ENCODE data around the gene TRAP1. TPM values are rescaled to one million over a fixed set of nuclear protein-coding genes. Genes with fewer than 3 reads are reported as not detected.

TRAP1 gene
- total RNA-seq, 1 experiment from 2014 or later: 137 TPM

GRCh38 chr16:3729161-3730112, 12.1 kb upstream of the TRAP1 start:
- no peak overlapping the region for H3K27ac ChIP-seq (ENCODE audit: low read length)
- no TSS peak for BruUV-seq (replicated peaks)
- no peak for DNase-seq (ENCODE audit: low read depth, low spot score)
- H3K36me3 ChIP-seq (ENCODE audit: control insufficient read depth, insufficient read depth, low read length): peaks cover 2% of the 10 kb centered on the region
- ChIA-PET POLR2A (no interaction called here), CTCF (no interaction called here)
- no peak for ATAC-seq
- no peak overlapping the region for H3K4me3 ChIP-seq (ENCODE audit: low read depth in 2 of 2, low read length in 2 of 2)
- H3K9me3 ChIP-seq (ENCODE audit: control insufficient read depth, insufficient read depth, low read depth, low read length): no peaks in the 10 kb centered on the region
- no peaks in the 10 kb centered on the region for H3K4me1 ChIP-seq (ENCODE audit: control insufficient read depth, insufficient read depth, low read length)
- H3K27me3 ChIP-seq (ENCODE audit: control insufficient read depth, insufficient read depth, low read length): no peaks in the 10 kb centered on the region
- intact Hi-C loops (cut with micrococcal nuclease; ENCODE audit: unreplicated experiment): no loop called here
- TF ChIP-seq TCF7L2 (IDR thresholded peaks at IDR 0.05; ENCODE audit: low read depth, low read length): no peak
- no peak for TF ChIP-seq CTCF (IDR thresholded peaks at IDR 0.05)
- TF ChIP-seq POLR2AphosphoS5 (IDR thresholded peaks at IDR 0.05; ENCODE audit: low read depth, low read length): no peak
- TF ChIP-seq, protein P1, sequence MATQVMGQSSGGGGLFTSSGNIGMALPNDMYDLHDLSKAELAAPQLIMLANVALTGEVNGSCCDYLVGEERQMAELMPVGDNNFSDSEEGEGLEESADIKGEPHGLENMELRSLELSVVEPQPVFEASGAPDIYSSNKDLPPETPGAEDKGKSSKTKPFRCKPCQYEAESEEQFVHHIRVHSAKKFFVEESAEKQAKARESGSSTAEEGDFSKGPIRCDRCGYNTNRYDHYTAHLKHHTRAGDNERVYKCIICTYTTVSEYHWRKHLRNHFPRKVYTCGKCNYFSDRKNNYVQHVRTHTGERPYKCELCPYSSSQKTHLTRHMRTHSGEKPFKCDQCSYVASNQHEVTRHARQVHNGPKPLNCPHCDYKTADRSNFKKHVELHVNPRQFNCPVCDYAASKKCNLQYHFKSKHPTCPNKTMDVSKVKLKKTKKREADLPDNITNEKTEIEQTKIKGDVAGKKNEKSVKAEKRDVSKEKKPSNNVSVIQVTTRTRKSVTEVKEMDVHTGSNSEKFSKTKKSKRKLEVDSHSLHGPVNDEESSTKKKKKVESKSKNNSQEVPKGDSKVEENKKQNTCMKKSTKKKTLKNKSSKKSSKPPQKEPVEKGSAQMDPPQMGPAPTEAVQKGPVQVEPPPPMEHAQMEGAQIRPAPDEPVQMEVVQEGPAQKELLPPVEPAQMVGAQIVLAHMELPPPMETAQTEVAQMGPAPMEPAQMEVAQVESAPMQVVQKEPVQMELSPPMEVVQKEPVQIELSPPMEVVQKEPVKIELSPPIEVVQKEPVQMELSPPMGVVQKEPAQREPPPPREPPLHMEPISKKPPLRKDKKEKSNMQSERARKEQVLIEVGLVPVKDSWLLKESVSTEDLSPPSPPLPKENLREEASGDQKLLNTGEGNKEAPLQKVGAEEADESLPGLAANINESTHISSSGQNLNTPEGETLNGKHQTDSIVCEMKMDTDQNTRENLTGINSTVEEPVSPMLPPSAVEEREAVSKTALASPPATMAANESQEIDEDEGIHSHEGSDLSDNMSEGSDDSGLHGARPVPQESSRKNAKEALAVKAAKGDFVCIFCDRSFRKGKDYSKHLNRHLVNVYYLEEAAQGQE (IDR thresholded peaks at IDR 0.05; ENCODE audit: insufficient read depth in 1 of 2, low read depth in 2 of 2, low read length in 1 of 2): no peak
- TF ChIP-seq SIN3A (IDR thresholded peaks at IDR 0.05; ENCODE audit: borderline replicate concordance, insufficient read depth, low read depth, low read length): no peak
- in situ Hi-C loops (cut with HindIII; ENCODE audit: low pct_unique_long_range_greater_than_20kb, low sequenced_read_pairs): no loop called here

DNA sequence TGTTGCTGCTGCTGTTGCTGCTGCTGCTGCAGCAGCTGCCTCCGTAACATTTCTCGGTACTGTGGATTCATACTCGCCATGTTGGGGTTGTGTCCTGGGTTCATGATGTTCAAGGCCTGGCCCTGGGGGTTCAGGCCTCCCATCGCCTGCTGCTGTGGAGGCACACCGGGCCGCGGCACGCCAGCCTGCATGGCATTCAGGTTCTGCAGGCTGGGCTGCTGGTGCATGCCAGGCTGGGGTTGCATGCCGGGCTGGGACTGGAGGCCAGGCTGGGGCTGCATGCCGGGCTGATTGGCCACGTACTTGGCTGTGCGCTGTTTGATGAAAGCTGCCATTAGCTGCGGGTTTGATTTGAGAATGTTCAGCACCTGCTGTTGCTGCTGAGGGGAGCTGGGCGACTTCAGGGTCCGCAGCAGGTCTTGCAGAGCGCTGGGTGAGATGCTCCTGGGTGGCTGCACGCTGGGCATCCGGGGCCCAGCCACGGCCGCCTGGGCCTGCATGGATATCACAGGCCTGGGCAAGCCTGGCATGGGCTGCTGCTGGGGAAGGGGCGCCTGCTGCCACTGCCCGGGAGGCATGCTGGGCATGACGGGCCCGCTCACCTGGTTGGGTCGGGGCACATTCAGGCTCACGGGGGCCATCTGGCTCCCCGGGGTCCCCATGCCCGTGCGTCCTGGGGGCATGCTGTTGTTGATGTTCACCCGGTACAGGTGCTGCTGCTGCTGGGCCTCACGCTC, 11.3 kb upstream of the TRAP1 start:
- intact Hi-C loops (cut with micrococcal nuclease; ENCODE audit: unreplicated experiment) (no loop called here), in situ Hi-C loops (cut with HindIII; ENCODE audit: low pct_unique_long_range_greater_than_20kb, low sequenced_read_pairs) (no loop called here)
- no peaks in the 10 kb centered on the region for H3K9me3 ChIP-seq (ENCODE audit: control insufficient read depth, insufficient read depth, low read depth, low read length)
- no peaks in the 10 kb centered on the region for H3K27me3 ChIP-seq (ENCODE audit: control insufficient read depth, insufficient read depth, low read length)
- H3K36me3 ChIP-seq (ENCODE audit: control insufficient read depth, insufficient read depth, low read length): peaks cover 2% of the 10 kb centered on the region
- TF ChIP-seq POLR2AphosphoS5 (IDR thresholded peaks at IDR 0.05; ENCODE audit: low read depth, low read length): no peak
- TF ChIP-seq TCF7L2 (IDR thresholded peaks at IDR 0.05; ENCODE audit: low read depth, low read length): no peak
- no peak for TF ChIP-seq SIN3A (IDR thresholded peaks at IDR 0.05; ENCODE audit: borderline replicate concordance, insufficient read depth, low read depth, low read length)
- TF ChIP-seq, protein P1 (IDR thresholded peaks at IDR 0.05; ENCODE audit: insufficient read depth in 1 of 2, low read depth in 2 of 2, low read length in 1 of 2): no peak
- no peak for TF ChIP-seq CTCF (IDR thresholded peaks at IDR 0.05)
- DNase-seq (ENCODE audit: low read depth, low spot score) (no peak), ATAC-seq (no peak)
- H3K4me3 ChIP-seq (ENCODE audit: low read depth in 2 of 2, low read length in 2 of 2): no peak overlapping the region
- no peak overlapping the region for H3K27ac ChIP-seq (ENCODE audit: low read length)
- CTCF ChIA-PET: no interaction called here
- POLR2A ChIA-PET: no interaction called here
- no peaks in the 10 kb centered on the region for H3K4me1 ChIP-seq (ENCODE audit: control insufficient read depth, insufficient read depth, low read length)
- BruUV-seq (replicated peaks): no TSS peak

All from Panc1 (cell line).